ENCODE data around the gene LRRC53.

The LRRC53 gene

GRCh38 chr1:74467786-74468377, 44.5 kb downstream of the LRRC53 start:
- TF ChIP-seq CTCF (IDR thresholded peaks at IDR 0.05; ENCODE audit: low read depth, low read length): no peak
- no peak overlapping the region for H3K4me3 ChIP-seq (replicated peaks in 1 of 2; ENCODE audit: low read depth in 2 of 2, low read length in 2 of 2)
- DNase-seq (ENCODE audit: low read depth in 2 of 2): peak; percentile 4 to 52

GRCh38 chr1:74465193-74465681, 47.2 kb downstream of the LRRC53 start:
- no peak overlapping the region for H3K4me3 ChIP-seq (replicated peaks in 1 of 2; ENCODE audit: low read depth in 2 of 2, low read length in 2 of 2)
- no peak for TF ChIP-seq CTCF (IDR thresholded peaks at IDR 0.05; ENCODE audit: low read depth, low read length)
- DNase-seq (ENCODE audit: low read depth in 2 of 2): no peak

- no peak overlapping the region for H3K4me3 ChIP-seq (replicated peaks in 1 of 2; ENCODE audit: low read depth in 2 of 2, low read length in 2 of 2)
- TF ChIP-seq CTCF (IDR thresholded peaks at IDR 0.05; ENCODE audit: low read depth, low read length): no peak
- DNase-seq (ENCODE audit: low read depth in 2 of 2): peak in 1 of 2 donors; percentile 5
Observed at GRCh38 chr1:74464037-74464436, 48.4 kb downstream of the LRRC53 start.

GRCh38 chr1:74463333-74463988, 49.0 kb downstream of the LRRC53 start:
- peak; percentile 12 to 13 for DNase-seq (ENCODE audit: low read depth in 2 of 2)
- no peak overlapping the region for H3K4me3 ChIP-seq (replicated peaks in 1 of 2; ENCODE audit: low read depth in 2 of 2, low read length in 2 of 2)
- no peak for TF ChIP-seq CTCF (IDR thresholded peaks at IDR 0.05; ENCODE audit: low read depth, low read length)

- no peak for TF ChIP-seq CTCF (IDR thresholded peaks at IDR 0.05; ENCODE audit: low read depth, low read length)
- H3K4me3 ChIP-seq (replicated peaks in 1 of 2; ENCODE audit: low read depth in 2 of 2, low read length in 2 of 2): no peak overlapping the region
- DNase-seq (ENCODE audit: low read depth in 2 of 2): no peak
Observed at GRCh38 chr1:74457253-74457652, 55.2 kb downstream of the LRRC53 start.

GRCh38 chr1:74455390-74455789, 57.0 kb downstream of the LRRC53 start:
- no peak for TF ChIP-seq CTCF (IDR thresholded peaks at IDR 0.05; ENCODE audit: low read depth, low read length)
- H3K4me3 ChIP-seq (replicated peaks in 1 of 2; ENCODE audit: low read depth in 2 of 2, low read length in 2 of 2): no peak overlapping the region
- DNase-seq (ENCODE audit: low read depth in 2 of 2): no peak

Data from cardiac fibroblast (primary cell).